Neural cell (in vitro differentiated cells): ENCODE results near the gene MAN1B1. TPM values are rescaled to one million over a fixed set of nuclear protein-coding genes. Genes with fewer than 3 reads are reported as not detected.

ENCODE experiments used
- H2AFZ ChIP-seq: fragments of 200-600, 300-800 bp; sonication (generic), shearing (Covaris generic); 2 replicates; pipeline ENCODE4 v1.6.0; 2014; ENCODE audit warnings: low read depth, mild to moderate bottlenecking, antibody characterized with exemption, low read length, moderate library complexity
- H3F3A ChIP-seq: fragments of 200-600 bp; shearing (Covaris generic); 2 replicates; pipeline ENCODE4 v1.6.1; 2016; ENCODE audit warnings: mild to moderate bottlenecking, moderate library complexity, mixed read lengths, antibody characterized with exemption, low read length; ENCODE audit not compliant: insufficient read depth, poor library complexity, severe bottlenecking
- H3K27ac ChIP-seq: fragments of 200-600, 300-800 bp; sonication (generic), shearing (Covaris generic); 2 replicates; pipeline ENCODE4 v1.5.1; 2014; ENCODE audit warnings: mild to moderate bottlenecking, low read length, moderate library complexity
- H3K27me3 ChIP-seq: fragments of 300-800, 200-600 bp; sonication (generic), shearing (Covaris generic); 2 replicates; pipeline ENCODE4 v1.6.0; 2014; ENCODE audit warnings: mild to moderate bottlenecking, low read depth, low read length, moderate library complexity; ENCODE audit not compliant: insufficient read depth
- H3K36me3 ChIP-seq: fragments of 300-800, 200-600 bp; sonication (generic), shearing (Covaris generic); 2 replicates; pipeline ENCODE4 v1.5.1; 2014; ENCODE audit warnings: mild to moderate bottlenecking, antibody characterized with exemption, low read length, moderate library complexity; ENCODE audit not compliant: insufficient read depth
- H3K4me2 ChIP-seq: fragments of 300-800, 200-600 bp; sonication (generic), shearing (Covaris generic); 2 replicates; pipeline ENCODE4 v1.6.0; 2014; ENCODE audit warnings: mild to moderate bottlenecking, low read length
- H3K4me3 ChIP-seq: fragments of 300-800, 200-600 bp; sonication (generic), shearing (Covaris generic); 2 replicates; pipeline ENCODE4 v1.5.1; 2014; ENCODE audit warnings: mild to moderate bottlenecking, low read length, moderate library complexity
- H3K79me2 ChIP-seq: fragments of 200-600 bp; shearing (Covaris generic); replicated peaks from 2 replicates; pipeline ENCODE4 v1.6.0; 2014; ENCODE audit warnings: mild to moderate bottlenecking, low read length, moderate library complexity; ENCODE audit not compliant: insufficient read depth
- H3K9ac ChIP-seq: fragments of 300-800, 200-600 bp; sonication (generic), shearing (Covaris generic); 2 replicates; pipeline ENCODE4 v1.6.1; 2016; ENCODE audit warnings: mild to moderate bottlenecking, low read length, mixed read lengths
- H3K9me2 ChIP-seq: fragments of 200-600 bp; shearing (Covaris generic); 2 replicates; pipeline ENCODE4 v1.6.1; 2016; ENCODE audit warnings: mild to moderate bottlenecking, low read length, mixed read lengths; ENCODE audit not compliant: insufficient read depth
- H3K9me3 ChIP-seq: fragments of 200-600, 300-800 bp; sonication (generic), shearing (Covaris generic); 2 replicates; pipeline ENCODE4 v1.6.1; 2016; ENCODE audit warnings: mild to moderate bottlenecking, mixed run types, low read length, moderate library complexity, mixed read lengths
- H4K20me1 ChIP-seq: fragments of 200-600 bp; shearing (Covaris generic); 2 replicates; pipeline ENCODE4 v1.6.1; 2016; ENCODE audit warnings: mild to moderate bottlenecking, mixed run types; ENCODE audit not compliant: insufficient read depth
- EP300 ChIP-seq: fragments of 450-650 bp; conservative IDR thresholded peaks from 2 replicates; pipeline ENCODE4 v1.6.1; 2014; ENCODE audit warnings: antibody characterized with exemption, mild to moderate bottlenecking, moderate library complexity; ENCODE audit not compliant: poor library complexity, severe bottlenecking
- EZH2 ChIP-seq: fragments of 200-600, 300-800 bp; shearing (Covaris generic), sonication (generic); IDR thresholded peaks from 2 replicates; pipeline ENCODE4 v1.6.1; 2014; ENCODE audit warnings: antibody characterized with exemption, low read length, borderline replicate concordance, mild to moderate bottlenecking; ENCODE audit not compliant: insufficient read depth, poor library complexity, severe bottlenecking
- MXI1 ChIP-seq: fragments of 450-650 bp; conservative IDR thresholded peaks from 2 replicates; pipeline ENCODE4 v1.6.1; 2014; ENCODE audit warnings: antibody characterized with exemption, mild to moderate bottlenecking; ENCODE audit not compliant: poor library complexity, severe bottlenecking
- POLR2AphosphoS5 ChIP-seq: IDR thresholded peaks from 2 replicates; pipeline ENCODE4 v1.6.1; 2012
- RAD21 ChIP-seq: fragments of 450-650 bp; conservative IDR thresholded peaks from 2 replicates; pipeline ENCODE4 v1.6.1; 2014; ENCODE audit warnings: antibody characterized with exemption, mild to moderate bottlenecking, moderate library complexity
- SMC3 ChIP-seq: fragments of 450-650 bp; conservative IDR thresholded peaks from 2 replicates; pipeline ENCODE4 v1.6.1; 2014; ENCODE audit warnings: antibody characterized with exemption, mild to moderate bottlenecking, moderate library complexity; ENCODE audit not compliant: poor library complexity
- TAF1 ChIP-seq: IDR thresholded peaks from 2 replicates; pipeline ENCODE4 v1.6.1; 2012; ENCODE audit warnings: low read depth
- polyA plus RNA-seq: library from polyadenylated mRNA; depleted of rRNA; stranded (reverse); fragments of >200 nt; gene quantifications from 2 replicates; pipeline ENCODE4 v1.2.3, GENCODE V29; 2014
- TF ChIP-seq, protein P1 (sequence below): fragments of 450-650 bp; IDR thresholded peaks from 2 replicates; pipeline ENCODE4 v1.5.1; 2014; ENCODE audit warnings: antibody characterized with exemption, mild to moderate bottlenecking, moderate library complexity; ENCODE audit not compliant: poor library complexity, severe bottlenecking
- TF ChIP-seq, protein P2 (sequence below): IDR thresholded peaks from 2 replicates; pipeline ENCODE4 v1.6.1; 2012; ENCODE audit warnings: borderline replicate concordance

Gene MAN1B1
- polyA plus RNA-seq, 1 donor from 2014 or later, result 72.0 TPM

DNA sequence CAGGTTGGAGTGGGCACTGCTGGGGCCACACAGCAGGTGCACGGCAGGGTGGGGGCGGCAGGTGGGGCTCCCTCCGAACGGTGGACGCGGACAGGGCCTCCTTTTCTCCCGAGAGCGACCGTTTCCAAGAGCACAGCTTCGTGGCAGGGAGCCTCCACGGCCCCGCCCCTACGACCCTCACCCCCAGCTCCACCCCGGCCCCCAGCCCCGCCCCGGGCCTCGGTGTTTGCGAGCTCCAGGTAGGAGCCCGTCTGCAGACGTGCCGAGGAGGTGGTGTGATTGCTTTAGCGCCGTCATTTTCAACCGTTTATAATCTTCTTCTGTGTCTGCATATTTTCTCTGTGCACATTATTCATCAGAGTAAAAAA is 61.0 kb downstream of the MAN1B1 start:
- Histone ChIP-seq H4K20me1 (no peaks in the 10 kb centered on the region), H3K36me3 (no peaks in the 10 kb centered on the region), H2AFZ (no peak overlapping the region), H3K9me3 (no peaks in the 10 kb centered on the region), H3K4me2 (no peak overlapping the region), H3K4me3 (no peak overlapping the region), H3K9ac (no peak overlapping the region), H3K27ac (no peak overlapping the region), H3K79me2 (no peaks in the 10 kb centered on the region), H3K9me2 (no peaks in the 10 kb centered on the region), H3K27me3 (peaks cover 14% of the 10 kb centered on the region), H3F3A (no peaks in the 10 kb centered on the region)
- TF ChIP-seq SMC3, result no peak

DNA sequence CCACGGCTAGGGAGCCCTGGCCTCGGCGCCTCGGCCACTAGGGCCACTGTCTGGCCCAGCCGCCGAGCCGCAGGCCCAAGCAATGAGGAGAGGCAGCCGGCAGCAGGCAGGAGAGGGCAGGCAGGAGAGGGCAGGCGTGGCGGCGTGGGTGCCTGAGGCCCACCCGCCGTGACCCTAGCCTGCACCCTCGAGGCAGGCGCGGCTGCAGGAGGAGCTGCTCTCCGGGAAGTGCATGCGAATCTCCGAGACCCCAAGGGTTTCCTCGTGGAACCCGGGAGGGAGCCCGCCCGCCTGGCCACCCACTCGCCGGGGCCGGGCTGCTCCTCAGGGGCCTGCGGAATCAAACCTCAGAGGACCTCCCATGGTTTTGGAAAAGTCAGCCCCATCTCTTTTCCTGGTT is 61.5 kb downstream of the MAN1B1 start:
- H3K9ac ChIP-seq, result no peak overlapping the region
- no peaks in the 10 kb centered on the region for H3K36me3 ChIP-seq
- no peak overlapping the region for H3K4me2 ChIP-seq
- no peaks in the 10 kb centered on the region for H4K20me1 ChIP-seq
- H3K4me3 ChIP-seq, result no peak overlapping the region
- no peak overlapping the region for H2AFZ ChIP-seq
- no peaks in the 10 kb centered on the region for H3K79me2 ChIP-seq
- H3F3A ChIP-seq, result no peaks in the 10 kb centered on the region
- no peak for TF ChIP-seq EP300
- TF ChIP-seq SMC3, result no peak
- TF ChIP-seq, protein P1, sequence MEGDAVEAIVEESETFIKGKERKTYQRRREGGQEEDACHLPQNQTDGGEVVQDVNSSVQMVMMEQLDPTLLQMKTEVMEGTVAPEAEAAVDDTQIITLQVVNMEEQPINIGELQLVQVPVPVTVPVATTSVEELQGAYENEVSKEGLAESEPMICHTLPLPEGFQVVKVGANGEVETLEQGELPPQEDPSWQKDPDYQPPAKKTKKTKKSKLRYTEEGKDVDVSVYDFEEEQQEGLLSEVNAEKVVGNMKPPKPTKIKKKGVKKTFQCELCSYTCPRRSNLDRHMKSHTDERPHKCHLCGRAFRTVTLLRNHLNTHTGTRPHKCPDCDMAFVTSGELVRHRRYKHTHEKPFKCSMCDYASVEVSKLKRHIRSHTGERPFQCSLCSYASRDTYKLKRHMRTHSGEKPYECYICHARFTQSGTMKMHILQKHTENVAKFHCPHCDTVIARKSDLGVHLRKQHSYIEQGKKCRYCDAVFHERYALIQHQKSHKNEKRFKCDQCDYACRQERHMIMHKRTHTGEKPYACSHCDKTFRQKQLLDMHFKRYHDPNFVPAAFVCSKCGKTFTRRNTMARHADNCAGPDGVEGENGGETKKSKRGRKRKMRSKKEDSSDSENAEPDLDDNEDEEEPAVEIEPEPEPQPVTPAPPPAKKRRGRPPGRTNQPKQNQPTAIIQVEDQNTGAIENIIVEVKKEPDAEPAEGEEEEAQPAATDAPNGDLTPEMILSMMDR, result no peak
- TF ChIP-seq MXI1, result no peak
- TF ChIP-seq, protein P2, sequence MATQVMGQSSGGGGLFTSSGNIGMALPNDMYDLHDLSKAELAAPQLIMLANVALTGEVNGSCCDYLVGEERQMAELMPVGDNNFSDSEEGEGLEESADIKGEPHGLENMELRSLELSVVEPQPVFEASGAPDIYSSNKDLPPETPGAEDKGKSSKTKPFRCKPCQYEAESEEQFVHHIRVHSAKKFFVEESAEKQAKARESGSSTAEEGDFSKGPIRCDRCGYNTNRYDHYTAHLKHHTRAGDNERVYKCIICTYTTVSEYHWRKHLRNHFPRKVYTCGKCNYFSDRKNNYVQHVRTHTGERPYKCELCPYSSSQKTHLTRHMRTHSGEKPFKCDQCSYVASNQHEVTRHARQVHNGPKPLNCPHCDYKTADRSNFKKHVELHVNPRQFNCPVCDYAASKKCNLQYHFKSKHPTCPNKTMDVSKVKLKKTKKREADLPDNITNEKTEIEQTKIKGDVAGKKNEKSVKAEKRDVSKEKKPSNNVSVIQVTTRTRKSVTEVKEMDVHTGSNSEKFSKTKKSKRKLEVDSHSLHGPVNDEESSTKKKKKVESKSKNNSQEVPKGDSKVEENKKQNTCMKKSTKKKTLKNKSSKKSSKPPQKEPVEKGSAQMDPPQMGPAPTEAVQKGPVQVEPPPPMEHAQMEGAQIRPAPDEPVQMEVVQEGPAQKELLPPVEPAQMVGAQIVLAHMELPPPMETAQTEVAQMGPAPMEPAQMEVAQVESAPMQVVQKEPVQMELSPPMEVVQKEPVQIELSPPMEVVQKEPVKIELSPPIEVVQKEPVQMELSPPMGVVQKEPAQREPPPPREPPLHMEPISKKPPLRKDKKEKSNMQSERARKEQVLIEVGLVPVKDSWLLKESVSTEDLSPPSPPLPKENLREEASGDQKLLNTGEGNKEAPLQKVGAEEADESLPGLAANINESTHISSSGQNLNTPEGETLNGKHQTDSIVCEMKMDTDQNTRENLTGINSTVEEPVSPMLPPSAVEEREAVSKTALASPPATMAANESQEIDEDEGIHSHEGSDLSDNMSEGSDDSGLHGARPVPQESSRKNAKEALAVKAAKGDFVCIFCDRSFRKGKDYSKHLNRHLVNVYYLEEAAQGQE, result no peak
- no peak for TF ChIP-seq RAD21
- no peak for TF ChIP-seq TAF1
- no peak for TF ChIP-seq POLR2AphosphoS5
- TF ChIP-seq EZH2, result no peak
- H3K9me2 ChIP-seq, result no peaks in the 10 kb centered on the region
- peaks cover 9% of the 10 kb centered on the region for H3K27me3 ChIP-seq
- no peaks in the 10 kb centered on the region for H3K9me3 ChIP-seq
- H3K27ac ChIP-seq, result no peak overlapping the region

DNA sequence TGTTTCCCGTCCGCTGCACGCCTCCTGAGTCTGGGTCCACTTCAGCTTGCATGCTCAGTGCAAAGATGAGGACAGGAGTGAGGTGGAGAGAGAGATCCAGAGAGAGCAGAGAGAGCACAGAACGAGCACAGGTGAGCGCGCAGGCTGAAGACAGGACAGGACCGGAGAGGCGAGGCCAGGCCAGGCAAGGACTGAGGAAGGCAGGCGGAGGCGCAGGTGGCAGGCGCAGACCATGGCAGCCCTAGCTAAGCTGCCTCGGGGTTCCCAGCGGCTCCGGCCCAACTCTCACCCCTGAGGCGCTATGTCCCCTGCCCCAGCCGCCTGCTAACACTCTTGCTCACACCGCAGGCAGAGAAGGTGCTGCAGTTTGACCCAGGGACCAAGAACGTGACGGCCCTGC is 61.9 kb downstream of the MAN1B1 start:
- H3K36me3 ChIP-seq, result no peaks in the 10 kb centered on the region
- H3K4me3 ChIP-seq, result no peak overlapping the region
- H3K4me2 ChIP-seq, result no peak overlapping the region
- no peaks in the 10 kb centered on the region for H4K20me1 ChIP-seq
- no peak overlapping the region for H3K9ac ChIP-seq
- no peaks in the 10 kb centered on the region for H3F3A ChIP-seq
- no peaks in the 10 kb centered on the region for H3K9me3 ChIP-seq
- H3K9me2 ChIP-seq, result no peaks in the 10 kb centered on the region
- H3K79me2 ChIP-seq, result no peaks in the 10 kb centered on the region
- peaks cover 5% of the 10 kb centered on the region for H3K27me3 ChIP-seq
- no peak overlapping the region for H2AFZ ChIP-seq
- H3K27ac ChIP-seq, result no peak overlapping the region
- TF ChIP-seq EZH2 (no peak), TAF1 (no peak), POLR2AphosphoS5 (no peak)
- TF ChIP-seq, protein P1, result no peak
